Gastrocnemius medialis (tissue), 4 donors: ENCODE data around the gene RNF187.

ENCODE experiments used
- CTCF ChIP-seq, 5 experiments: fragments of 450-650 bp in 3 of 5; fragments of 200-600 bp in 2 of 5; sonication (generic) in 2 of 5; IDR thresholded peaks in 4 of 5; conservative IDR thresholded peaks in 1 of 5; 1 replicate in 4 of 5; 2 replicates in 1 of 5; pipeline ENCODE4 v1.5.1; 2016 to 2019; ENCODE audit warnings: antibody characterized with exemption in 5 of 5, mild to moderate bottlenecking in 3 of 5, moderate library complexity in 3 of 5
- POLR2A ChIP-seq, 2 donors: fragments of 450-650 bp; IDR thresholded peaks; one replicate each; pipeline ENCODE4 v1.6.1; 2017; ENCODE audit warnings: antibody characterized with exemption in 2 of 2, mild to moderate bottlenecking in 2 of 2, moderate library complexity in 2 of 2

GRCh38 chr1:228530951-228531731 is 44.0 kb downstream of the RNF187 start:
- TF ChIP-seq CTCF (IDR thresholded peaks at IDR 0.05 in 4 of 5, conservative IDR thresholded peaks at IDR 0.05 in 1 of 5) (no peak), POLR2A (IDR thresholded peaks at IDR 0.05) (no peak)
